Nephron (organoid): ENCODE measurements around the gene TRMU.

ENCODE experiments used
- H3K27ac Mint-ChIP-seq, 3 experiments: 2 replicates each; pipeline ENCODE4 v1.8.0; 2020; ENCODE audit warnings: mixed read lengths in 3 of 3, mild to moderate bottlenecking in 2 of 3, moderate library complexity in 1 of 3
- H3K27me3 Mint-ChIP-seq: 2 replicates; pipeline ENCODE4 v1.8.0; 2021; ENCODE audit warnings: low read depth, mild to moderate bottlenecking, moderate library complexity, mixed read lengths
- H3K36me3 Mint-ChIP-seq: 2 replicates; pipeline ENCODE4 v1.8.0; 2020; ENCODE audit warnings: low read depth, mixed read lengths
- H3K4me1 Mint-ChIP-seq: 2 replicates; pipeline ENCODE4 v1.8.0; 2020; ENCODE audit warnings: mixed read lengths
- H3K4me3 Mint-ChIP-seq, 3 experiments: 2 replicates each; pipeline ENCODE4 v1.8.0; 2020; ENCODE audit warnings: mild to moderate bottlenecking in 3 of 3, mixed read lengths in 3 of 3, moderate library complexity in 2 of 3
- H3K9me3 Mint-ChIP-seq: 2 replicates; pipeline ENCODE4 v1.8.0; 2020; ENCODE audit warnings: mixed read lengths
- CTCF ChIP-seq, 3 experiments: fragments of 200-600 bp; sonication (generic); IDR thresholded peaks; one replicate each; pipeline ENCODE4 v1.5.0; 2021; ENCODE audit warnings: antibody characterized with exemption in 3 of 3; ENCODE audit not compliant: unreplicated experiment in 3 of 3

TRMU gene

GRCh38 chr22:46353483-46354105, 18.1 kb downstream of the TRMU start:
- no peaks in the 10 kb centered on the region for H3K9me3 Mint-ChIP-seq
- H3K27ac Mint-ChIP-seq, result no peak overlapping the region
- TF ChIP-seq CTCF (IDR thresholded peaks at IDR 0.05; ENCODE audit: unreplicated experiment in 3 of 3), result no peak
- no peaks in the 10 kb centered on the region for H3K27me3 Mint-ChIP-seq
- H3K4me3 Mint-ChIP-seq, result no peak overlapping the region
- H3K36me3 Mint-ChIP-seq, result peaks cover 43% of the 10 kb centered on the region
- H3K4me1 Mint-ChIP-seq, result peaks cover 4% of the 10 kb centered on the region

GRCh38 chr22:46354176-46354992, 18.9 kb downstream of the TRMU start:
- H3K27me3 Mint-ChIP-seq, result no peaks in the 10 kb centered on the region
- peaks cover 4% of the 10 kb centered on the region for H3K4me1 Mint-ChIP-seq
- H3K9me3 Mint-ChIP-seq, result no peaks in the 10 kb centered on the region
- TF ChIP-seq CTCF (IDR thresholded peaks at IDR 0.05; ENCODE audit: unreplicated experiment in 3 of 3), result no peak
- no peak overlapping the region for H3K27ac Mint-ChIP-seq
- peaks cover 46% of the 10 kb centered on the region for H3K36me3 Mint-ChIP-seq
- H3K4me3 Mint-ChIP-seq, result no peak overlapping the region

- no peaks in the 10 kb centered on the region for H3K9me3 Mint-ChIP-seq
- no peak overlapping the region for H3K4me3 Mint-ChIP-seq
- peaks cover 4% of the 10 kb centered on the region for H3K4me1 Mint-ChIP-seq
- H3K36me3 Mint-ChIP-seq, result peaks cover 44% of the 10 kb centered on the region
- no peak for TF ChIP-seq CTCF (IDR thresholded peaks at IDR 0.05; ENCODE audit: unreplicated experiment in 3 of 3)
- H3K27ac Mint-ChIP-seq, result no peak overlapping the region
- H3K27me3 Mint-ChIP-seq, result no peaks in the 10 kb centered on the region
Measured at GRCh38 chr22:46354993-46355305, 19.4 kb downstream of the TRMU start.

GRCh38 chr22:46355369-46355995, 20.0 kb downstream of the TRMU start:
- Mint-ChIP-seq H3K27me3 (no peaks in the 10 kb centered on the region), H3K36me3 (peaks cover 46% of the 10 kb centered on the region), H3K9me3 (no peaks in the 10 kb centered on the region), H3K27ac (no peak overlapping the region), H3K4me3 (no peak overlapping the region), H3K4me1 (peaks cover 4% of the 10 kb centered on the region)
- TF ChIP-seq CTCF (IDR thresholded peaks at IDR 0.05; ENCODE audit: unreplicated experiment in 3 of 3), result peak; percentile 71 to 82 (median 81)

- no peak for TF ChIP-seq CTCF (IDR thresholded peaks at IDR 0.05; ENCODE audit: unreplicated experiment in 3 of 3)
- Mint-ChIP-seq H3K9me3 (no peaks in the 10 kb centered on the region), H3K36me3 (peaks cover 44% of the 10 kb centered on the region), H3K27ac (no peak overlapping the region), H3K27me3 (no peaks in the 10 kb centered on the region), H3K4me3 (no peak overlapping the region), H3K4me1 (peaks cover 4% of the 10 kb centered on the region)
Measured at GRCh38 chr22:46355996-46356471, 20.5 kb downstream of the TRMU start.
